GM19452 (cell line): Measurements from ENCODE around the gene FAM110A.
"Not testable (repeated sequence)": the region's sequence is repeated elsewhere in the genome, so short reads cannot be mapped to it uniquely, and the experiment has no call there.

Experiments
- ATAC-seq: cut with Tn5 transposase; IDR thresholded peaks from one replicate; pipeline ENCODE4 v1.9.1; 2021; ENCODE audit not compliant: unreplicated experiment

The FAM110A gene

GRCh38 chr20:833450-834150 is at the start of gene FAM110A:
TSS of gene FAM110A (plus strand) at chr20:833715. CDS start at chr20:844805, 11,090 bp downstream.
- peak; percentile 98 for ATAC-seq

GRCh38 chr20:787825-788224 is 45.7 kb upstream of the FAM110A start:
- no peak for ATAC-seq

- ATAC-seq, result no peak
Observed at GRCh38 chr20:791056-791455, 42.5 kb upstream of the FAM110A start.

- no peak for ATAC-seq
Observed at GRCh38 chr20:792248-792647, 41.3 kb upstream of the FAM110A start.

- ATAC-seq, result no peak
Observed at GRCh38 chr20:796921-797320, 36.6 kb upstream of the FAM110A start.

- ATAC-seq, result not testable (repeated sequence)
Observed at GRCh38 chr20:798746-799145, 34.8 kb upstream of the FAM110A start.

- not testable (repeated sequence) for ATAC-seq
Observed at GRCh38 chr20:800026-800425, 33.5 kb upstream of the FAM110A start.

GRCh38 chr20:801678-802077 is 31.8 kb upstream of the FAM110A start:
- no peak for ATAC-seq

GRCh38 chr20:805713-806112 is 27.8 kb upstream of the FAM110A start:
- ATAC-seq, result no peak

GRCh38 chr20:811776-812434 is 21.6 kb upstream of the FAM110A start:
- not testable (repeated sequence) for ATAC-seq

- not testable (repeated sequence) for ATAC-seq
Observed at GRCh38 chr20:812435-812814, 21.1 kb upstream of the FAM110A start.

- ATAC-seq, result no peak
Observed at GRCh38 chr20:813390-813789, 20.1 kb upstream of the FAM110A start.

GRCh38 chr20:815226-815625 is 18.3 kb upstream of the FAM110A start:
- no peak for ATAC-seq

GRCh38 chr20:815914-816606 is 17.5 kb upstream of the FAM110A start:
- ATAC-seq, result no peak

- ATAC-seq, result no peak
Observed at GRCh38 chr20:818001-818664, 15.4 kb upstream of the FAM110A start.

- ATAC-seq, result no peak
Observed at GRCh38 chr20:819680-820322, 13.7 kb upstream of the FAM110A start.

GRCh38 chr20:820323-820953 is 13.1 kb upstream of the FAM110A start:
- ATAC-seq, result no peak

- no peak for ATAC-seq
Observed at GRCh38 chr20:821046-821730, 12.3 kb upstream of the FAM110A start.

- ATAC-seq, result no peak
Observed at GRCh38 chr20:821731-822065, 11.8 kb upstream of the FAM110A start.
